ENCODE measurements around the gene ROCK1. TPM values are rescaled to one million over a fixed set of nuclear protein-coding genes. Genes with fewer than 3 reads are reported as not detected.

The ROCK1 gene
- total RNA-seq: 10 to 100 TPM; 17.1 to 23.2 (median 21.6) TPM
- long read RNA-seq, partial matches to known transcripts: 8 of 9 reads
- long read RNA-seq, other reads (novel, unspliced or antisense): 1 of 9 reads

DNA sequence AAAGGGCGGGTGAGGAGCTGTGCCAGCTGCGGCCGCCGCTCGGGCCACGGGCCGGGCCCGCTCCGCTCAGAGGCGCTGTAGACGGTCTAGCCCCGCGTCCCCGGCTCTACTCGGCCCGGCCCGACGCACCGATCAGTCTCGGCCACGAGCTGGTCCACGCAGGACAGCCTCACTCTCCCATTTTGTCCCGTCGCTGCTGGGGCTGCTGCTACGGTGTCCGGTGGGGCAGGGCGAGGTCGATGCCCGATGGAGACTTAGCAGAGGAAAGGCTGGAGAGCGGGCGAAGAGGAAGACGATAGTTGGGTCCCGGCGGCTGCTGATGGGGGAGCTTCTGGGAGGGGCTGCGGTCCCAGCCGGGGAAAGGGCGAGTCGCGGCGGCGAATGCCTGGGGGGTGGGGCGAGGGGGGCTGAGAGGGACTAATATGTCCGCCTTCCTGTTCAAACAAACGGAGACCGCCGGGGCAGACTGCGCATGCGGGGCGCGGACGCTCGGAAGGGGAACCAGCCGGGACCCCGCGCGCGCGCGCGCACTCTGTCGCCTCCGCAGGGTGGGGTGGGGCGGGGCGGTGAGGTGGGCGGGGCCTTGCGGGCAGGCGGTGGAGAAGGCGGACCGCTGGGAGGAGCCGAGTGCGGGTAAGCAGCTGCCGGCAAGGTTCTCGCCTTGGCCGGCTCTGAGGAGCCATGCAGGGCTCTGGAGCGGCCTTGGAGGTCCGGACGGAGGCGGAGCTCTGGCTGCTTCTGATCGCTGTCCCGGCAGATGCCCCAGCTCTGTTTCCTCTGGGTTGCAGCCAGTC, at the start of gene ROCK1:
ROCK1 (minus strand) TSS at position 468 of the 794 bp plus-strand sequence. CDS start 903 bp downstream, outside the sequence.
- no peaks in the 10 kb centered on the region for H3K36me3 ChIP-seq
- peaks cover 0 to 31% (median 8%) of the 10 kb centered on the region in 4 donors for H3K4me1 ChIP-seq
- intact Hi-C loops (cut with DNase I): loop anchor here in 1 of 2 donors (10.0 kb wide), 1 partner anchor 137 kb away; no protein-coding TSS in a partner anchor
- TF ChIP-seq, protein P1, sequence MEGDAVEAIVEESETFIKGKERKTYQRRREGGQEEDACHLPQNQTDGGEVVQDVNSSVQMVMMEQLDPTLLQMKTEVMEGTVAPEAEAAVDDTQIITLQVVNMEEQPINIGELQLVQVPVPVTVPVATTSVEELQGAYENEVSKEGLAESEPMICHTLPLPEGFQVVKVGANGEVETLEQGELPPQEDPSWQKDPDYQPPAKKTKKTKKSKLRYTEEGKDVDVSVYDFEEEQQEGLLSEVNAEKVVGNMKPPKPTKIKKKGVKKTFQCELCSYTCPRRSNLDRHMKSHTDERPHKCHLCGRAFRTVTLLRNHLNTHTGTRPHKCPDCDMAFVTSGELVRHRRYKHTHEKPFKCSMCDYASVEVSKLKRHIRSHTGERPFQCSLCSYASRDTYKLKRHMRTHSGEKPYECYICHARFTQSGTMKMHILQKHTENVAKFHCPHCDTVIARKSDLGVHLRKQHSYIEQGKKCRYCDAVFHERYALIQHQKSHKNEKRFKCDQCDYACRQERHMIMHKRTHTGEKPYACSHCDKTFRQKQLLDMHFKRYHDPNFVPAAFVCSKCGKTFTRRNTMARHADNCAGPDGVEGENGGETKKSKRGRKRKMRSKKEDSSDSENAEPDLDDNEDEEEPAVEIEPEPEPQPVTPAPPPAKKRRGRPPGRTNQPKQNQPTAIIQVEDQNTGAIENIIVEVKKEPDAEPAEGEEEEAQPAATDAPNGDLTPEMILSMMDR (IDR thresholded peaks at IDR 0.05): no peak
- peak; percentile 69 for TF ChIP-seq POLR2A (IDR thresholded peaks at IDR 0.05)
- 0% methylated on average over 18 of the region's 80 CpGs for WGBS (ENCODE audit: insufficient coverage, low coverage, low lambda C conversion rate, missing lambda C conversion rate)
- peak; percentile 99 to 100 (median 99) for DNase-seq
- ATAC-seq: peak; percentile 93 to 98 (median 94)
- H3K27me3 ChIP-seq: no peaks in the 10 kb centered on the region
- no peaks in the 10 kb centered on the region for H3K9me3 ChIP-seq
- H3K4me3 ChIP-seq: peak within 1 kb of the TSS; percentile 88 to 94 (median 94)
- peak within 1 kb of the TSS; percentile 84 to 98 (median 96) for H3K27ac ChIP-seq

DNA sequence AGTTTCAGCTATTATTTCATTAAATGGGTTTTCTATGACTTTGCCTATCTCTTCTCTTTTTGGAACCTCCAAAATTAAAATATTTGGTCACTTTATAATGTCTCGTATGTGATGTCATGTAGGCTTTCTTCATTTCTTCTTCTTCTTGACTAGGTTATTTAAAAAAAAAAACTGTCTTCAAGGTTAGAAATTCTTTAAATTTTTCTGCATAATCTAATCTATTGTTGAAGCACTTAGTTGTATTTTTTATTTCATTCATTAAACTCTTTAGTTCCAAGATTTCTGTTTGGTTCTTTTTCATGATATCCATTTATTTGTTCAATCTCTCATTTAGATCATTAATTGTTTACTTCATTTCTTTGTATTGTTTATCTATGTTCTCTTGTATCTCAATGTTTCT, 43.8 kb upstream of the ROCK1 start:
- no peak overlapping the region for H3K27ac ChIP-seq
- TF ChIP-seq POLR2A (IDR thresholded peaks at IDR 0.05): no peak
- TF ChIP-seq, protein P1 (IDR thresholded peaks at IDR 0.05): no peak
- no peak for DNase-seq
- WGBS (ENCODE audit: insufficient coverage, low coverage, low lambda C conversion rate, missing lambda C conversion rate): 75% methylated on average over 1 of the region's 1 CpG
- no peak for ATAC-seq
- H3K9me3 ChIP-seq: peaks cover 0 to 3% (median 0%) of the 10 kb centered on the region in 4 donors
- no peaks in the 10 kb centered on the region for H3K36me3 ChIP-seq
- no peaks in the 10 kb centered on the region for H3K27me3 ChIP-seq
- intact Hi-C loops (cut with DNase I): loop anchor here in 1 of 2 donors (10.0 kb wide), 1 partner anchor 61 kb away; no protein-coding TSS in a partner anchor
- peaks cover 0 to 2% (median 0%) of the 10 kb centered on the region in 4 donors for H3K4me1 ChIP-seq
- H3K4me3 ChIP-seq: no peak overlapping the region

DNA sequence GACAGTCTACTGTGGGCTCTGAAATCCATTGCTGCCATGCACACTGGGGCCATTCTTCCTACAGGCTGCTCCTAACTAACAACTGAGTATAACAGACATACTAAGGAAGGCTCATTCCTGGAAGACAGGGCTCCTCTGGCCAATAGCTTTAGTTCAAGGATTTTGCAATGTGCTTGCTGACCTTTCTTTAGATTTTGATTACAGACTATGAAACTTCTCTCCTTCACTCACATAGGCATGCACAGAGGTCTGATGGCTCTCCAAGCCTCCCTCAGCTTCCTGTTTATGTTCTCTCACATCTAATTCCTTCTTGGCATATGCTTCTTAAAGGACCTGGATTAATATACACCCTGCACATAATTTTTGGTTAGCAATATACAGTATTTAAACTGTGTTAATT, 34.4 kb upstream of the ROCK1 start:
- no peaks in the 10 kb centered on the region for H3K36me3 ChIP-seq
- H3K4me3 ChIP-seq: no peak overlapping the region
- no peak for DNase-seq
- no peaks in the 10 kb centered on the region for H3K4me1 ChIP-seq
- H3K27me3 ChIP-seq: no peaks in the 10 kb centered on the region
- ATAC-seq: no peak
- no peak overlapping the region for H3K27ac ChIP-seq
- H3K9me3 ChIP-seq: no peaks in the 10 kb centered on the region
- intact Hi-C loops (cut with DNase I): no loop called here
- TF ChIP-seq POLR2A (IDR thresholded peaks at IDR 0.05): no peak
- TF ChIP-seq, protein P1 (IDR thresholded peaks at IDR 0.05): no peak

DNA sequence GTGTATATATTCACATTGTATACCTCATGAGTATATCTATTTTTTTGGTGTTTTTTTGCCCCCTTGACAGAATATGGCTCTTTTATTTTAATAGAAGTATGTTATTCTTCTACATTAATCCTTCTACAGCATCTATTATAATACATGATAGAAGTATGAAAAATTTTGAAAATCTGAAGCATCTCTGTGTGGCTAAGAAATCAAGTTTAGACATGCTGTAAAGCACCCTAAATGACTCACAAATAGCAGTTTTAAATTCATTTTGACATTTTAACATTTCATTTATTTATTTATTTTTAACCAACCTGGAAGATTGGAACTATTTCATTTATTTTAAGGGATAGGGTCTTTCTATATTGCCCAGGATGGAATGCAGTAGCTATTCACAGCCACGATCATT, 33.8 kb upstream of the ROCK1 start:
- Histone ChIP-seq H3K27me3 (no peaks in the 10 kb centered on the region), H3K9me3 (no peaks in the 10 kb centered on the region), H3K4me1 (no peaks in the 10 kb centered on the region), H3K4me3 (no peak overlapping the region), H3K27ac (no peak overlapping the region), H3K36me3 (no peaks in the 10 kb centered on the region)
- 42% methylated on average over 1 of the region's 1 CpG for WGBS (ENCODE audit: insufficient coverage, low coverage, low lambda C conversion rate, missing lambda C conversion rate)
- ATAC-seq (no peak), DNase-seq (no peak)
- no peak for TF ChIP-seq POLR2A (IDR thresholded peaks at IDR 0.05)
- TF ChIP-seq, protein P1 (IDR thresholded peaks at IDR 0.05): no peak
- intact Hi-C loops (cut with DNase I): no loop called here

Measured in right lobe of liver (tissue), 6 donors.